ENCODE results near the gene GALK2.
"Not testable (repeated sequence)": the region's sequence is repeated elsewhere in the genome, so short reads cannot be mapped to it uniquely, and the experiment has no call there.

GALK2 gene

DNA sequence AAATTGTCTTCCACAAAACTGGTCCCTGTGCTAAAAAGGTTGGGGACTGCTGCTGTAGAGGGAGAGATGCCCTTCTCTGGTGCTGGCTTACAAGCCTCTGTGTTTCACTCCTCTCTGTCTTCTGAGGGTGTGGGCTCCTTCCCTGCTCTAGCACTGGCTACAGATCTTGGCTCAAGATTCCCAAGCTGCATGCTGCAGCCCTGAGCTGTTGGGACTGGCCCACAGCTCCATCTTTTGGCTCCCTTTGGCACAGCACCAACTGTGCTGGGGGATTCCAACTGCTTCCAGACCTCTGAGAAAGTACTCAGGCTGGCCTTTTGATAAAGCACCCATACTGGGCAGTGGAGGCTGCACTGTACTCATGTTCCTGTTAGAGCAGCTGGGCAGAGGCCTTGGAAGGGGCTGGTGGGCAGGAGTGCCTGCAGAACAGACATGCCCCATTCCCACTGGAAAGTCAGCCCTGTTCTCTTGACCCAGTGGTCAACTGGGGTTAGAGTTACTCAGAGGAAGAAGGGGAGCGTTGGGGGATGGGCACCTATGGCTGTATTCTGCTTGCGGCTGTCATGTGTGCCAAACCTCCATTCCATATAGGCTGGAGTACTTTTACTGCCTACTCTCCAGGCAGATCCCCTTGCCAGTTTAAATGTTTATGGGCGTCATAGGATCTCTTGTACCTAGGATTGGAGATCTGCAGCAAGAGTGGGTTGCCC lies 55.7 kb downstream of the GALK2 start:
- no peak for DNase-seq

DNA sequence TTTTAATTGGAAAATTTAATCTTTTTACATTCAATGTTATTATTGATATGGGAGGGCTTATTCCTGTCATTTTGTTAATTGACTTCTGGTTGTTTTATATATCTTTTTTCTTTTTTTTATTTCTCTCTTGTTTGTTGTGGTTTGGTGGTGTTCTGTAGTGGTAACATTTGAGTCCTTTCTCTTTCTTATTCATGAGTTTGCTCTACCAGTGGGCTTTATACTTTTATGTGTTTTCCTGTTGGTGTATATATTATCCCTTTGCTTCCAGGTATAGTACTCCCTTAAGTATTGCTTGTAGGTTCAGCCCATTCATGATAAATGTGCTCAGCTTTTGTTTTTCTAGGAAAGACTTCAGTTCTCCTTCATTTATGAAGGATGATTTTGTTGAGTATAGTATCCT lies 57.6 kb downstream of the GALK2 start:
- no peak for DNase-seq

DNA sequence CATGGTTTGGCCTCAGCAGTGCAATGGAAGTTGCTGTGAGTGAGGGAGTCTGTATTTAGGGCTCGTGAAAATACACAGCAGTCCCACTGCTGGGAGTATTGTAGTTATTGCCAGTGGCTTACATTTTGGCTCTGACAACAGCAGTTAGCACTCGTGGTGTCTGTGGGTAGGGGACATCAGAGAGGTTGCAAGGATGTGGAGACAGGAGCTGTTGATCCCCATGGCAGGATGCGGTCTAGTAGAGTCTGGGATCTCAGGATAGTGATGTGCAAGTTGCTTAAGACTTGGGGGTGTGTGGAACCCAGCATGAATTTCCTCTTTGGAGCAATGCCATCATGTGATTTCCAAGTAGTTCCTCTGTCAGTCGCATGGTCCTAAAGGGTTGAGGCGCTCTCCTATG lies 59.9 kb downstream of the GALK2 start:
- no peak for DNase-seq

DNA sequence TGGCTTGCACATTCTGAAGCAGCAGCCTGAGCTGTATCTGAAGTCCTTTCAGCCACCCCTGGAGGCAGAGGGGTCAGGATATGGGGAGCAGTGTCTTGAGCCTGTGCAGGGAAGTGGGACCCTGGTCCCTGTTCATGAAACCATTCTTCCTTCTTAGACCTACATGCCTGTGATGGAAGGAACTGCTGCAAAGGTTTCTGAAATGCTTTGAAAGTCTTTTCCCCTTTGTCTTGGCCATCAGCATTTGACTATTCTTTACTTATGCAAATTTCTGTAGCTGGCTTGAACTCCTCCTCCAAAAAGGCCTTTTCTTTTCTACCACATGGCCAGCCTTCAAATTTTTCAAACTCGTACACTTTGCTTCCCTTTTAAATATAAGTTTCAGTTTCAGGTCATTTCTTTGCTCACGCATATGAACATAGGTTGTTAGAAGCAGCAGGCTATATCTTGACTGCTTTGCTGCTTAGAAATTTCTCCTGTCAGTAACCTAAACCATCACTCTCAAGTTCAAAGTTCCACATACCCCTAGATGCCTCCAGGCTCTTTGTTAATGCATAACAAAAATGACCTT lies 62.3 kb downstream of the GALK2 start:
- DNase-seq = no peak

DNA sequence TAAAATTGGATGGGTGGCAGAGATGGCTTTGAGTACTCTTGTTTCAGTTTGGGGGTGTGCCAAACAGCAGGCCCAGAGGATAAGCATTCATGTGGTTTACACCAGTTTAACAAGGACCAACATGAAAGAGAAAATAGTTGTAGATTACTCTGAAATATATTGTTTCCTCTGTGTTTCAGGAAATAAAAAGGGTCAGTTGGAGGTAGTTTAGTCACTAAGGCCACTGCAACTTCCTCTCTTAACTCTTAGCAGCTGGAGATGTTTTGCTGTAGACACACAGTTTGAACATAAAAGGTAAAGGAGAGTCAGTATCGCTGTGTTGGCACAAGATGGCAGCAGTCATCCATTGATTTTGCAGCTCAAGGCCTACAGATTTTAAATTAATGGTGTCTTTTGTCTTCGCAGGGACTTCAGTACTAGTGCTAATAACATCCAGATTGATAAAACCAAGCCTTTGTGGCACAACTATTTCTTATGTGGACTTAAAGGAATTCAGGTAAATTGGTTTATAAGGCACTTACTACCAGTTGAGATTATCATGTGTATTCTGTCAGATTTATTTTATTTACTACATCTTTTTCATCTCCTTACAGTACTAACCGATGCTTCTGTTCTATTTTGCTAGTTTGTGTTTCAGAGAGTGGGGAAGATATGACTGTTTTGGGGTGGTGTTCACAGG lies 65.5 kb downstream of the GALK2 start:
- DNase-seq = peak; percentile 75

DNA sequence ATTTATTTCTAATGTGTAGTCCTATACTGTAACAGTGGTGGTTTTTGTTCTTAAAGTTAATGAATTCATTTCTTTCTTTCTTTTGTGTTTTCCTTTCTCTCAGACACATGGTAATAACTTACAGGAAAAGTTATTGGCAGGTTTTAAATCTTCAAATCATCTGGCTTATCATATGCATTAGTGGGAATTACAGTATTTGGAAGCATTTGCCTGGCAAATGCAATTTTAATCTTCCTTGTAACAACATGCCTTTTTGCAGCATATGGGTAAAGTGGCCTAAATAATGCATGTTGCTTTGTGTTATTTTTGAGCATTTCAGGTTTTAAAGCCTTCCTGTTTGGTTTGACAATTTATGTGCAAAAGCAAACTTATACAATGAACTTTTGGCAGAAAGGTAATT lies 66.8 kb downstream of the GALK2 start:
- no peak for DNase-seq

DNA sequence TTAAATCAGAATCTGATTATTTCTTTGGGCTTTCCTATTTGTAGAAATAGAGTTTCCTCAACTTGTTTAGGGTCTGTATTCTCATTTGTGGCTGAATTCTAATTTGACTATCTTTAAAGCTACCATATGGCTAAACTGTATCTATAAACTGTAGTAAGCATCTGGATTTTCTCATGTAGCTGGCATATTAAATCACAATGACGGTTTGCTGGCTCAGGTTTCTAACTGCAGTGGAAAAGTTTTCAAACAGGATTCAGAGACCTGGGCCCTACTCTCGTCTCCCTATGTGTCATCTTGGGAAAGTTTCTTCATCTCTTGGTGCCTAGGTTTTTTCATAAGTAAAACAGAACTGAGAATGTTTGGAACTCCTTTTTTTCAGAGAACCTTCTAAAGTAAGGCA lies 68.3 kb downstream of the GALK2 start:
- peak; percentile 44 for DNase-seq

DNA sequence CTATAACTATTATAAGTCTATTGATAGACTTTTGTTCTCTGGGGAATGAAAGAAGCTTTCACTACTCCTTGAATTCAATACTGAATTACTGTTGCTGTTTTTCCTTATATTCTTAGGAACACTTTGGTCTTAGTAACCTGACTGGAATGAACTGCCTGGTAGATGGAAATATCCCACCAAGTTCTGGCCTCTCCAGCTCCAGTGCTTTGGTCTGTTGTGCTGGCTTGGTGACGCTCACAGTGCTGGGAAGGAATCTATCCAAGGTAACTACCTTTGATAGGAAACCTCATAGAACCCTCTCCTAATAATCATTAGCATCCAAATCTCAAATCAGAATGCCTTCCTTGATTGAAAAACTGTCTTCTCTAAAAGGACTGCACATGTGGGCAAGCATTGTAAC lies 69.1 kb downstream of the GALK2 start:
- DNase-seq = no peak

DNA sequence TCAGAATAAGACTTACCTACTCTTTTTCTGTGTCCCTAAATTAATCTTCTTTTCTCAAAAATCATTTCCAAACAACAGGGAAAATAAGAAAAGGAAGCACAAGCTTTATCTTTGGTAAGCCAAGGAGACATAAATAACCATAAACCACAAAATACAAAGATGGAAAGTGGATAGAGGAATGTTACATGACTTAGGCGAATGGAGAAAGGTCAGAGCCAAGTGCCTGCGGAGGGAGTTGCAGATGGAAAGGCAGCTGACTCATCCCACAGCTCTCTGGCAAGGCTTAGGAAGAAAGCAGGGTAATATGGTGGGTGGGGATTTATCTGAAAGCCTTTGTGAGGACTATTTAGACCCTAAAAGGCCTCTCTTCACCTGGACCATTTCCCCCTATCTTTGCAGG lies 72.8 kb downstream of the GALK2 start:
- DNase-seq = no peak

DNA sequence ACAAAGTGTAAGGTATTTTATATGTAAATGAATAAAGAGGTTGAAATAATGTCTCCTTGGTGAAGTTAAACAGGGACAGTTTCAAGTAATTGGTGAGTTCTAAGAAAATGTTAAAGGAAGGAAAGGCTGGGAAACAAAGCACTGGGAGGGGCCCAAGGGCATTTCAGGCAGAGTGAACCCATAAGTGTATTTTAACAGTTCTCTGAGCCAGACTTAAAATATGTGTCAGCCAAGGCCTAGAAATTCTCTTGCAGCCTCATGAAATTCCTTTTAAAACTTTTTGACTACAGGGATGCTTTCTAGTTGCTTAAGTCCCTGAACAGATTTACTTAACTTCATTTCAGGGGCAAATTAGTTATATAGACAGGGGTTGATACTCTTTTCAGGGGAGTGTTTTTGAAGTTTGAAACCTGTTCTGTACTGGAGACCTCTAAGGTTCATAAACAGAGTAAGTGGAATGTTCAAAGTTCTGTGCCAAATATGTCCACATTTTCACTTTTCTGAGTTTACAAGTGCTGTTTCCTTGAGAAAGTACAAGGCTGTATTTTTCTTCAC lies 77.6 kb downstream of the GALK2 start:
- no peak for DNase-seq

DNA sequence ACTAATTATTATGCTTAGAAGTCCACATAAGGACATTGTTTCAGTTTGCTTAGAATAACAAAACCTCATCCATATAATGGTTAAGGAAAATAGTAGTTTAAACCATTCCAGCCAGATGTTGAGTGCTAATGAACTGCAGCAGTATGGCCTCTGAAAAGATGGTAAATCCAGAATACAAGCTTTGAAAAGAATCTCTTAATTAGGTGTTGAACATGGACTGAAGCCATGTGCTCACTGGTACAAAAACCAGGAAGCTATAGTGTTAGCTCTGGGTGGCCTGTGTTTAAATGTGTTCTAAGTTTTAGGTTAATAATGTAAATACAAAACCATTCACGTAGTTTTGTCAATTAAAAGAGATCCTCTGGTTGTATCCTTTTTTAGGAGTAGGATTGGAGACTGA lies 78.2 kb downstream of the GALK2 start:
- DNase-seq = no peak

DNA sequence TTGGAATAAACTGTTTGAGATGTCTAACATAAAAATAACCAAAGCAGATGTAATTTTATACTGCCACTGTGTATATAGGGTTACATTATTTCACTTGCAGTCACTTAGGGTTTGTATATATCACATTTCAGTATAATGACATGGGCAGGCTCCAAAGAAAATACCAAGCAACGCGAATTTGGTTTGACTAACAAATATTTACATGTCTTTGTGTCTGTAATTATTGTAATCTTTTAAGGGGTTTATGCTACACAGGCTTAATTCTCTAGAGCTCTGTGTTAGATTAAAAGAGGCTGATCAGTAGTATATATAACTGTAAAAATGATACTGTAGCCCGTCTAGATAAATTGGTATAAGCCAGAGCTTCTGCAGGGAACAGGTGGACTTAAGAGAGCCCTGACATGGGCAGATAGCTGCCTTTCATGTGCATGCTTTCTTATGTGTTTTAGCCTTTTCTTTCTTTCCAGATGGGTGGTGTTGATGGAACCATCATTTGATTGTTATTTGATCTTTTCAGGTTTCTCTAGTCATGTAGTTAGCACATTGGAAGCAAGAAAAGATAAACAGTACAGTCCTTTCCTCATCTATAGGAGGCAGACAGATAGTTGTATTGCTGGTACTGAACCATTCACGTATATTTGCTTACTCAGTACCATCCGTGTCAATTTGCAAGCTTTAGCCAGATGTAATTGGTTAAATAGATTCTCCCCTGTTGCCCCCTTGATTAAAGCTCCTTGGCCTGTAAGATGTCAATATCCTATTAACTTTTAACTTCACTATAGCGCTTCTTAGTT lies 86.1 kb downstream of the GALK2 start:
- no peak for DNase-seq

DNA sequence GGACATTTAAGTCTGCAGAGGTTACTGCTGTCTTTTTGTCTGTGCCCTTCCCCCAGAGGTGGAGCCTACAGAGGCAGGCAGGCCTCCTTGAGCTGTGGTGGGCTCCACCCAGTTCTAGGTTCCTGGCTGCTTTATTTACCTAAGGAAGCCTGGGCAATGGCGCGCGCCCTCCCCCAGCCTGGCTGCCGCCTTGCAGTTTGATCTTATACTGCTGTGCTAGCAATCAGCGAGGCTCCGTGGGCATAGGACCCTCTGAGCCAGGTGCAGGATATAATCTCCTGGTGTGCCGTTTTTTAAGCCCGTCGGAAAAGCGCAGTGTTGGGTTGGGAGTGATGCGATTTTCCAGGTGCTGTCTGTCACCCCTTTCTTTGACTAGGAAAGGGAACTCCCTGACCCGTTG lies 95.1 kb downstream of the GALK2 start:
- DNase-seq = not testable (repeated sequence)

DNA sequence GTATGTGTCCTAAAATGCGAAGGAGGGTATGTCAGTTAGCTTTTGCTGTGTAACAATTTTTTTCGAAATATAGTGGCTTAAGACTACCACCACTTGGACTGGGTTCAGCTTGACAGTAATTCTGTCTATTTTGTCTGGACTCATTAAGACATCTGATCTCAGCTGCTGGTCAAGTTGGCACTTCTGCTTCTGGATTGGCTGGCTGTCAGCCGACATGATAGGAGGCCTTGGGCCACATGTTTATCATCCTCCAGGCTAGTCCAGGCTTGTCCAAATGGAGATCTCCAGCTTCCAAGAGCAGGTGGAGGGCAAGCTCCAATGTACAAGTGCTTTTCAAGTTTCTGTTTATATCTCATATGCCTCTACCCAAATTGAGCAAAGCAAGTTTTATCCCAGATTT lies 95.9 kb downstream of the GALK2 start:
- DNase-seq = no peak

DNA sequence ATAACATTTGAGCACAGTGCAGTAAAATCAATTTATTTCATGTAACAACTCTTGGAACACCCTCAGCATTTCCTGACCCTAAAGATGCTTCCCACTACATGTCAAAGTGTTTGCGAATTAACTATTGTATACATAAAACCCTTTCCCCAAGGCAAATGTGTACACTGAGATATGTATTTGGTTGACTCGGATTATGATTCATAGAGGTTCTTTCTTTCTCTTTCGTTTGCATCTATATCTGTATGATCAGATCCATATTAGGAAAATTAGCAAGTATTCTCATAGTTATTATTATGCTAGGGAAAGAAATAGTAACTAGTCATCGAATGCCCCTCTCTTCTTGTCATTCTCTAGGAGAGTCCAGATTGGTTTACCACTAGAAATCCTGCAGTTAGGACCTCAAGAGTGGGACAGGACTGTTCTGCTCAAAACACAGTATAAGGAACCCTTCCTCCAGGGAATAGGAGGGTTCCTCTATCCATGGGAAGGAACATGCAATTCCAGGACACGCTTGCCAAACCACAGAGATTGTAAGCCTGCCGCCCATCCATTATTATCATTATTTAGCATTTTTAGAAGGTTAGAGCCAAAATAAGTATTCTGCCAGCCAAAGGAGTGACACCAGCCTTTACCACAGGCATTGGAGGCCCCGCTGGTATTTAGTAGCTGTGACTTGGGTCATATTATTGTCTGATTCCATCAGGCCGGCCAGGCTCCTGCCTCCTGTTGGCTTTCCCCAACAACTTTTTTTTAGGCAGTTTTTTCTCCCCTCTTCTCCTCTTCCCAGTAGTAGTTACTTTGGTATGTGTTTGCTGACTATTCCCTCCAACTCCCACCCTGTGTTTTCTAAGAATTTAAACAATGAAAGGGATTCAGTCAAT lies 100.7 kb downstream of the GALK2 start:
- peak; percentile 41 for DNase-seq

DNA sequence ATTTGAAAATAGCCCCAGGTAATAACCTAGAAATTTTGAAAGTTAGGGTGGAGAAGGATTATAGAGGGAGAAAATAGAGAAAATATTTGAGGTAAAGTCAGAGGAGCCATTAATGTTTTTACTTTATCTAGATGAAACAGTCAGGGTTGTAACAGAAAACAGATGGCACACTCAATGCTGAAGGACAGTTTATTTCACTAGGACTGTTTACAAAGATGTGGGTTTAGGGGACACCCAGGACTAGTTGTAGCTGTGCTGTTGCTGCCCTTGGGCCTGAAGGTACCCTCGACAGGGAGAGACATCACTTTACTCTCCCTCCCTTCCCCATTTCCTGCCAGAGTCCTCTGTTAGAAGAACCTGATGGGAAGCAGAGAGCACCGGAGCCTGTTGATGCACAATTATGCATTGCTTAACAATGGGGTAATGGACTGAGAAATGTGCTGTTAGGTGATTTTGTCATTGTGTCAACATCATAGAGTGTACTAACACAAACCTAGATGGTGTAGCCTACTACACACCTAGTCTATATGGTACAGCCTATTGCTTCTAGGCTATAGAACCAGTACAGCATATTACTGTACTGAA lies 103.8 kb downstream of the GALK2 start:
- DNase-seq = no peak

DNA sequence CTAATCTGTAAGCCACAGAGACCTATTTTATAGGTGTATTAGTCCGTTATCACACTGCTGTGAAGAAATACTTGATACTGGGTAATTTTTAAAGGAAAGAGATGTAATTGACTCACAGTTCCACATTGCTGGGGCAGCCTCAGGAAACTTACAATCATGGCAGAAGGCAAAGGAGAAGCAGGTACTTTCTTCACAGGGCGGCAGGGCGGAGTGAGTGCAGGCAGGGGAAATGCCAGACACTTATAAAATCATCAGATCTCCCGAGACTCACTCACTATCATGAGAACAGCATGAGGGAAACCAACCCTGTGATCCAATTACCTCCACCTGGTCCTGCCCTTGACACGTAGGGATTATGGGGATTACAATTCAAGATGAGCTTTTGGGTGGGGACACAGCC lies 108.7 kb downstream of the GALK2 start:
- no peak for DNase-seq

DNA sequence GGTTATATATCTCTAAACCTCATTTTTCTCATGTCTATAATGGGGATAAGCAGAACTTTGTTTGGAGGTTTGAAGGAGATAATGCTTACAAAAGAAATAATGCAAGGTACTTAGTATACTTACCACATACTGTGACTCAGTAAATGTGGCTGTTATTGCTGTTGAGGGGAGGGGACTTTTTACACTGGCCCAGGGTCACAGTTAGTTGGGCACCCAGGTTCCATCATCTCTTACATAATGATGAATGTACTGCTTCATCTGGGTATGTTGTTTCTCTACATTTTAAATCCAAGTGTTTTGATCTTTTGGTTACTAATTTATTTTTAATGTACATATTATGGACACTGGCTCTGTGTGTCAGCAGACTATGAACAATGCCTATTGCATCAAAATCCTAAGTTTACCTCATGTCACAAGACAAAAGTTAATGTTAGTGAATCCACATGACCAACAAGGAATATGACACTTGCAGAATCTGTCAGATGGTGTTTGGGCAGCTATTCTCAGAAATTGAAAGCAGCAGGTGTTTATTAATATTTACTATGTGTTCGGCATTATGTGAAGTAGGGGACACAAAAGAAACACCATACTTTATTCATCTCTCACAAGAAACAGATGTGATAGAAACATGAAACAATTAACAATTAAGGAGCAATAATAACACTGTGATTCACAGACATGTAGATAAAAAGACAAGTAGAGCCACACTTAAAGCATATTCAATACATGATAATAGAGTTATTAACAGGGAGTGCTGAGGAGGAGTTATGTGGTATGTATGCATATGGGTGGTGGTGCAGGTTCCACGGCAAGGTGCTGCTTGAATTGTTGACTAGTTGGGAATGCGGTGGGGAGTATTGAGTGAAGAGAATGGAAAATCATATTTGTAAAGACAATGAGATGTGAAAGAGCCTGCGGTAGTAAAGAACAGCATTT lies 109.7 kb downstream of the GALK2 start:
- DNase-seq = no peak

DNA sequence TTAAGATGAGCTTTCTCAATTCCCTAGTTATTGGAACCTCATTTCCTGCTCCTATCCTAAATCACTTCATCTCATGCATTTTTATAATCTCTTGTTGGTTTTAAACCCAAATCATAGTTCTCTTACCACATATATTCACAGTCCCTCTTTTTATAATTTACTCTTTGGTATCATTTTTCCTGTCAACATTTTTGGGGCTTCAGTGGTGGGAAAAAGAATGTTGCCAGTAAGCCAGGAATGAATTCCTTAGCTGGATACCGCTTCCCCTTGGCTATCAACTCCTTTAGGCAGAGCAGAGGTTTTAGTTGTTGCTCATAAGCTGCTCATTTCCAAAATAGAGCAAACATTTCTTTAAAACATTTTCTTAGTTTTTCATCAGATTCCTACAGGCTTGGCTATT lies 112.3 kb downstream of the GALK2 start:
- no peak for DNase-seq

DNA sequence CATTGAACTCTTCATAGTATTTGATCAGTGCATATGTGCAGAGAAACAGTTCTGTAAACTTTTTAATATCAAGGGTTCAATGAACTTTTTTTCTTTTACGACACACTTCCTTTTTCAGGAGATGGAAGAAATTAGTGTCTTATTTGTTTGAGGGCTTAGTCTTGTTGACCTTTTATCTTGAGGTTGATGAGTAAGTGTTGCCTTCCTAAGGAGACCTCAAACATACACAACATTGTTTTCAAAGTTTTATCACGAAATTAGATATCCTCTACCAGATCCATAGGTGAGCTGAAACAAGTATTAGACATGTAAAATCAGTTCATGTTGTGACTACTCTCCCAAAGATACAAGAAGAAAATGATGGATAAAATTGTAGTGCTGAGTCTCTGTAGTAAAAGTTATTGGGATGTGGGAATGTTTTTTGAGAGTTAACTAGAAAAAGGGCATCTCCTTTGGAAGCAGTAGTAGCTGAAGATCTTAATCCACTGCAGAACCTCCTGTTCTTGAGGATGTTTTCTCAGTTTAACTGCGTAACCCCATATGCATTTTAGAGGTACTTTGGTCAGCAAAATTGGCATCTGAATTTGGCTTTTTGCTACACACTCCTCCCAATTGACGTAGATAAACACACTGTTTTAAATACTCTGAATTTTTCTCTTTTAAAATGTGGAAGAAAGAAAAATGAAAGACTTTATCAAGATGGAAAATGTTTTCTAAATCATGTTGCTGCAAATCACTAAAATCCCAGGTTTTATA lies 116.8 kb downstream of the GALK2 start:
- DNase-seq = no peak

All from right forelimb (tissue), 1 donor.